H4 (cell line): ENCODE data around the gene ACTC1. TPM values are rescaled to one million over a fixed set of nuclear protein-coding genes. Genes with fewer than 3 reads are reported as not detected.

Experiments used
- DNase-seq: peaks from one replicate; pipeline ENCODE4 v3.0.0-alpha.2; 2015; ENCODE audit warnings: low spot score
- total RNA-seq: library from RNA; depleted of rRNA; stranded (reverse); fragments of >200 nt; shearing (Covaris generic); gene quantifications from 2 replicates; pipeline ENCODE4 v1.2.3, GENCODE V29; 2014

The ACTC1 gene
- total RNA-seq, 1 experiment from 2014 or later, result not detected

- DNase-seq, result no peak
These were observed 7.0 kb upstream of the ACTC1 start for GRCh38 chr15:34802371-34802770.

GRCh38 chr15:34799149-34800101 lies 4.1 kb upstream of the ACTC1 start:
- DNase-seq, result peak; percentile 61

- DNase-seq, result no peak
These were observed 1.6 kb upstream of the ACTC1 start for GRCh38 chr15:34796847-34797435.

GRCh38 chr15:34794590-34795206 lies 651 bp downstream of the ACTC1 start:
- no peak for DNase-seq

GRCh38 chr15:34793901-34794300 lies 1.4 kb downstream of the ACTC1 start:
- DNase-seq, result no peak

- DNase-seq, result no peak
These were observed 2.3 kb downstream of the ACTC1 start for GRCh38 chr15:34793071-34793470.

- no peak for DNase-seq
These were observed 3.6 kb downstream of the ACTC1 start for GRCh38 chr15:34791701-34792100.

- no peak for DNase-seq
These were observed 5.2 kb downstream of the ACTC1 start for GRCh38 chr15:34790121-34790520.

GRCh38 chr15:34789326-34789725 lies 6.0 kb downstream of the ACTC1 start:
- DNase-seq, result no peak

GRCh38 chr15:34786206-34786605 lies 9.1 kb downstream of the ACTC1 start:
- no peak for DNase-seq

GRCh38 chr15:34783991-34784390 lies 11.4 kb downstream of the ACTC1 start:
- DNase-seq, result no peak

GRCh38 chr15:34783431-34783830 lies 11.9 kb downstream of the ACTC1 start:
- DNase-seq, result no peak

- DNase-seq, result no peak
These were observed 12.4 kb downstream of the ACTC1 start for GRCh38 chr15:34782901-34783300.

GRCh38 chr15:34780725-34781124 lies 14.6 kb downstream of the ACTC1 start:
- DNase-seq, result no peak

- DNase-seq, result no peak
These were observed 18.7 kb downstream of the ACTC1 start for GRCh38 chr15:34776606-34777105.

GRCh38 chr15:34773917-34774316 lies 21.4 kb downstream of the ACTC1 start:
- no peak for DNase-seq

- no peak for DNase-seq
These were observed 22.3 kb downstream of the ACTC1 start for GRCh38 chr15:34773013-34773412.

GRCh38 chr15:34772312-34772711 lies 23.0 kb downstream of the ACTC1 start:
- no peak for DNase-seq

GRCh38 chr15:34769711-34770110 lies 25.6 kb downstream of the ACTC1 start:
- DNase-seq, result no peak

GRCh38 chr15:34768530-34768929 lies 26.8 kb downstream of the ACTC1 start:
- DNase-seq, result no peak

- DNase-seq, result no peak
These were observed 29.6 kb downstream of the ACTC1 start for GRCh38 chr15:34765741-34766140.

- no peak for DNase-seq
These were observed 34.4 kb downstream of the ACTC1 start for GRCh38 chr15:34760909-34761308.

- DNase-seq, result no peak
These were observed 35.4 kb downstream of the ACTC1 start for GRCh38 chr15:34759992-34760391.
